K562 (cell line): ENCODE measurements around the gene URM1. TPM values are rescaled to one million over a fixed set of nuclear protein-coding genes. Genes with fewer than 3 reads are reported as not detected.
A peak's percentile ranks its signal among the peaks of the same experiment; 100 is the strongest.

ENCODE experiments used
- BRCA1 ChIP-seq, 2 experiments: fragments of 450-650 bp in 1 of 2; sonication (generic) in 1 of 2; formaldehyde crosslinking in 1 of 2; IDR thresholded peaks; 2 replicates each; pipeline versions ENCODE4 v1.5.0 to v1.6.1; 2017 to 2020; ENCODE audit warnings: mild to moderate bottlenecking in 1 of 2, missing genetic modification reagents in 1 of 2
- BRD9 ChIP-seq: fragments of 450-650 bp; IDR thresholded peaks from 2 replicates; pipeline ENCODE4 v1.6.1; 2018; ENCODE audit warnings: low read depth; ENCODE audit not compliant: partially characterized antibody
- ETS1 ChIP-seq: conservative IDR thresholded peaks from 2 replicates; pipeline ENCODE4 v1.6.1; 2011; ENCODE audit warnings: low read depth, mild to moderate bottlenecking, low read length; ENCODE audit not compliant: control insufficient read depth
- MYC ChIP-seq, 2 experiments: fragments of 250-450 bp in 1 of 2; sonication (Bioruptor Pico) in 1 of 2; IDR thresholded peaks; 2 replicates each; pipeline versions ENCODE4 v1.5.1 to v1.6.1; 2012 to 2021; ENCODE audit warnings: low read depth in 2 of 2, borderline replicate concordance in 1 of 2, improper control_type of control experiment in 1 of 2, low read length in 1 of 2, mild to moderate bottlenecking in 1 of 2, moderate library complexity in 1 of 2
- PHTF2 ChIP-seq: fragments of 250-450 bp; sonication (Bioruptor Pico); IDR thresholded peaks from 2 replicates; pipeline ENCODE4 v1.5.0; 2021; ENCODE audit warnings: mild to moderate bottlenecking
- RFX5 ChIP-seq: IDR thresholded peaks from 2 replicates; pipeline ENCODE4 v1.6.1; 2011; ENCODE audit warnings: low read depth, mild to moderate bottlenecking, improper control_type of control experiment, low read length
- SIN3A ChIP-seq, 2 experiments: fragments of 150-350 bp in 1 of 2; IDR thresholded peaks; 2 replicates each; pipeline ENCODE4 v1.6.1; 2011 to 2016; ENCODE audit warnings: borderline replicate concordance in 2 of 2, low read depth in 2 of 2, low read length in 2 of 2, mild to moderate bottlenecking in 2 of 2, moderate library complexity in 2 of 2; ENCODE audit not compliant: control insufficient read depth in 1 of 2
- ZBED1 ChIP-seq: IDR thresholded peaks from 2 replicates; pipeline ENCODE4 v1.6.1; 2014
- ZC3H4 ChIP-seq: sonication (generic); formaldehyde crosslinking; IDR thresholded peaks from 2 replicates; pipeline ENCODE4 v1.9.0; 2021; ENCODE audit warnings: missing genetic modification reagents, borderline replicate concordance
- ZNF134 ChIP-seq: fragments of 250-450 bp; sonication (Bioruptor Pico); conservative IDR thresholded peaks from 2 replicates; pipeline ENCODE4 v1.4.0; 2020
- ZNF384 ChIP-seq: IDR thresholded peaks from 2 replicates; pipeline ENCODE4 v1.6.1; 2012; ENCODE audit warnings: low read depth, low read length, improper control_type of control experiment
- polyA plus RNA-seq, 8 experiments: library from polyadenylated mRNA; depleted of rRNA in 4 of 8; stranded (reverse) in 5 of 8; unstranded in 3 of 8; fragments of >200 nt; fragmentation: Nextera tagmentation in 2 of 8; fragmentation: Illumina TruSeq in 1 of 8; extraction: Ambion mirVana in 2 of 8; extraction: Trizol in 1 of 8; gene quantifications; 2 replicates each; pipeline versions ENCODE4 v1.2.1 to v1.2.3, GENCODE V29; 2011 to 2014; ENCODE audit warnings: inconsistent platforms in 1 of 8, missing spikeins in 1 of 8
- total RNA-seq, 7 experiments: library from RNA; depleted of rRNA in 6 of 7; stranded (reverse); fragments of >200 nt in 6 of 7; fragmentation: Illumina TruSeq in 2 of 7; extraction: Trizol in 2 of 7; gene quantifications; 2 replicates each; pipeline versions ENCODE4 v1.2.1 to v1.2.3, GENCODE V29; 2011 to 2021; ENCODE audit warnings: low replicate concordance in 1 of 7
- TF ChIP-seq, protein P1 (sequence below): fragments of 250-450 bp; sonication (Bioruptor Pico); IDR thresholded peaks from 2 replicates; pipeline ENCODE4 v1.9.0; 2021; ENCODE audit warnings: mild to moderate bottlenecking
- TF ChIP-seq, protein P2 (sequence below), 2 experiments: fragments of 450-650 bp; formaldehyde crosslinking in 1 of 2; IDR thresholded peaks; 2 replicates each; pipeline versions ENCODE4 v1.4.0 to v1.6.1; 2014 to 2020; ENCODE audit warnings: mild to moderate bottlenecking in 2 of 2, borderline replicate concordance in 1 of 2, low read depth in 1 of 2

URM1 gene
- total and polyA plus RNA-seq, 9 of the 15 experiments (the other 6 are each of a cell fraction or from before 2014, with no cell fraction given): 10.1 to 88.9 (median 53.3) TPM

DNA sequence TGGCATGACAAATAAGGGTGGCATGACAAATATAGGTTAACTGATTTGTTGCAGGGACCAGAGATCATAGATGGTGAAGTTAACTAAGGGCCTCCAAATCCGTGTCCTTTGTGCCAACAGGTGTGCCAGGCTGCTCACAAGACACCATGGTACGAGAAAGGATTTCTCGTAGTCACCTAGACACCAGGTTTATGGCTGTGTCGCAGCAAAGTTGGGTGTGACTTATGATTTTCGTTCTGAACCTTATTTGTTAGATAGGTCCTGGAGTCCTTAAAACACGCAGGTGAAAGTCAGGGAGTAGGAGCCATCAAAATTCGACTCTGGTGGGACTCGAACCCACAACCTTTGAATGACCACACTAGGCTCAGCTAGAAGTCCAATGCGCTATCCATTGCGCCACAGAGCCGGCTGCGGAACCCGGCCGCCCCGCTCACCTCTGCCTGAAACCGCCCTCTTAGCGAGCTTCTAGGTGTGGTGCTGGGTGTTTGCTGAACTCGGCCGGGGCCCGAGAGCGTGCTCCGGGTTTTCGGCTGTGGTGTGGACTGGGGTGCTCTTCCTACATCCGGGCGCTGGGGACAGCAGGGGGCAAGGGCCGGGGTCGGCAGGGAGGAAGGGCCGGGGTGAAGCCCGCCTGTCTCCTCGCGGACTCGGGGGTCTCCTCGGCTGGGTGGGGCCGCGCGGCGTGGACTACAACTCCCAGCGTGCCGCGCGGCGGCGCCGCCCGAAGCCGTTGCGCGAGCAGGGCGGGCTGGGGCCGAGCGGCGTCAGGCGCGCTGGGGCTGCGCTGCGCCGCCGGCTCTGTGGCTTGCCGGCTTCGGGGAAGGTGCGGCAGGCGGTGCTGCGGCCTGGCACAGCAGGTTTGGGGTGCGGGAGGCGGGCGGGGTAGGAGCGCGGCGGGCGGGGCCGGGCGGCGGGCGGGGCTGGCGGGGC, 31.1 kb upstream of the URM1 start, which contains the start of gene SLC27A4 (continued):
- peak; percentile 99 for TF ChIP-seq ETS1
- no peak for TF ChIP-seq BRCA1 (IDR thresholded peaks at IDR 0.05)
- TF ChIP-seq BRCA1 (CRISPR knock-in tag; IDR thresholded peaks at IDR 0.05): no peak
- TF ChIP-seq SIN3A (IDR thresholded peaks at IDR 0.05; ENCODE audit: borderline replicate concordance in 2 of 2, control insufficient read depth in 1 of 2, low read depth in 2 of 2, low read length in 2 of 2): peak; percentile 42 to 88; a peak in 3 of 4 replicates
- TF ChIP-seq, protein P1, sequence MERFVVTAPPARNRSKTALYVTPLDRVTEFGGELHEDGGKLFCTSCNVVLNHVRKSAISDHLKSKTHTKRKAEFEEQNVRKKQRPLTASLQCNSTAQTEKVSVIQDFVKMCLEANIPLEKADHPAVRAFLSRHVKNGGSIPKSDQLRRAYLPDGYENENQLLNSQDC (CRISPR knock-in tag): no peak
- TF ChIP-seq ZNF384: peak; percentile 6
- no peak for TF ChIP-seq PHTF2
- peak; percentile 83 for TF ChIP-seq ZBED1
- no peak for TF ChIP-seq ZC3H4 (CRISPR knock-in tag)
- TF ChIP-seq, protein P2, sequence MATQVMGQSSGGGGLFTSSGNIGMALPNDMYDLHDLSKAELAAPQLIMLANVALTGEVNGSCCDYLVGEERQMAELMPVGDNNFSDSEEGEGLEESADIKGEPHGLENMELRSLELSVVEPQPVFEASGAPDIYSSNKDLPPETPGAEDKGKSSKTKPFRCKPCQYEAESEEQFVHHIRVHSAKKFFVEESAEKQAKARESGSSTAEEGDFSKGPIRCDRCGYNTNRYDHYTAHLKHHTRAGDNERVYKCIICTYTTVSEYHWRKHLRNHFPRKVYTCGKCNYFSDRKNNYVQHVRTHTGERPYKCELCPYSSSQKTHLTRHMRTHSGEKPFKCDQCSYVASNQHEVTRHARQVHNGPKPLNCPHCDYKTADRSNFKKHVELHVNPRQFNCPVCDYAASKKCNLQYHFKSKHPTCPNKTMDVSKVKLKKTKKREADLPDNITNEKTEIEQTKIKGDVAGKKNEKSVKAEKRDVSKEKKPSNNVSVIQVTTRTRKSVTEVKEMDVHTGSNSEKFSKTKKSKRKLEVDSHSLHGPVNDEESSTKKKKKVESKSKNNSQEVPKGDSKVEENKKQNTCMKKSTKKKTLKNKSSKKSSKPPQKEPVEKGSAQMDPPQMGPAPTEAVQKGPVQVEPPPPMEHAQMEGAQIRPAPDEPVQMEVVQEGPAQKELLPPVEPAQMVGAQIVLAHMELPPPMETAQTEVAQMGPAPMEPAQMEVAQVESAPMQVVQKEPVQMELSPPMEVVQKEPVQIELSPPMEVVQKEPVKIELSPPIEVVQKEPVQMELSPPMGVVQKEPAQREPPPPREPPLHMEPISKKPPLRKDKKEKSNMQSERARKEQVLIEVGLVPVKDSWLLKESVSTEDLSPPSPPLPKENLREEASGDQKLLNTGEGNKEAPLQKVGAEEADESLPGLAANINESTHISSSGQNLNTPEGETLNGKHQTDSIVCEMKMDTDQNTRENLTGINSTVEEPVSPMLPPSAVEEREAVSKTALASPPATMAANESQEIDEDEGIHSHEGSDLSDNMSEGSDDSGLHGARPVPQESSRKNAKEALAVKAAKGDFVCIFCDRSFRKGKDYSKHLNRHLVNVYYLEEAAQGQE (IDR thresholded peaks at IDR 0.05; ENCODE audit: borderline replicate concordance): peak; percentile 73
- TF ChIP-seq, protein P2 (CRISPR knock-in tag; IDR thresholded peaks at IDR 0.05; ENCODE audit: low read depth): peak; percentile 81
- TF ChIP-seq ZNF134: no peak
- peak; percentile 87 for TF ChIP-seq MYC (IDR thresholded peaks at IDR 0.05; ENCODE audit: low read depth, low read length)
- TF ChIP-seq MYC (CRISPR knock-in tag; IDR thresholded peaks at IDR 0.05; ENCODE audit: borderline replicate concordance, low read depth): no peak; the same call in 1 of the 2 replicates
- no peak; the same call in none of the 2 replicates for TF ChIP-seq RFX5
- TF ChIP-seq BRD9: peak; percentile 89
